ENCODE measurements around the gene RASGRF1.

Gene RASGRF1

DNA sequence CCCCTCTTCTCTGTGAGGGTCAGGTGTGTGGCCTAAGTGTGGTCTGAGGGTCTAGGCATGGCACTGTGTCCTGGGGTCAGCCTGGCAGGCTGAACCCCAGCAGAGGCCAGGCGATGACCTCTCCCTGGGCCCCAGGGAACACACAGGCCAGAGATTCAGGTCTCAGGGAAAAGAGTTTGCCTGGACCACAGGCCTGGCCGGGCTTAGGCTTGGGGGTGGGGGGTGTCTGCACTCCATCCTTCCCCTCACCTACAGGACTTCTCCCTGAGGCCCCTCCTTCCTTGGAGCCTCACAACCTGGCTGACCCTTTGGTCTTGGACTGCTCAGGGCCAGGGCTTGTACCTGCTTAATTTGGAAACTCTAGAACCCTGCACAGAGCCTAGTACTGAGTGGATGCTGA, 21.8 kb downstream of the RASGRF1 start:
- DNase-seq (ENCODE audit: low read depth in 2 of 2, low spot score in 1 of 2) = no peak

- DNase-seq (ENCODE audit: low read depth in 2 of 2, low spot score in 1 of 2) = no peak
Measured at GRCh38 chr15:79067969-79068368, 22.6 kb downstream of the RASGRF1 start.

GRCh38 chr15:79067072-79067833, 23.3 kb downstream of the RASGRF1 start:
- DNase-seq (ENCODE audit: low read depth in 2 of 2, low spot score in 1 of 2) = no peak

DNA sequence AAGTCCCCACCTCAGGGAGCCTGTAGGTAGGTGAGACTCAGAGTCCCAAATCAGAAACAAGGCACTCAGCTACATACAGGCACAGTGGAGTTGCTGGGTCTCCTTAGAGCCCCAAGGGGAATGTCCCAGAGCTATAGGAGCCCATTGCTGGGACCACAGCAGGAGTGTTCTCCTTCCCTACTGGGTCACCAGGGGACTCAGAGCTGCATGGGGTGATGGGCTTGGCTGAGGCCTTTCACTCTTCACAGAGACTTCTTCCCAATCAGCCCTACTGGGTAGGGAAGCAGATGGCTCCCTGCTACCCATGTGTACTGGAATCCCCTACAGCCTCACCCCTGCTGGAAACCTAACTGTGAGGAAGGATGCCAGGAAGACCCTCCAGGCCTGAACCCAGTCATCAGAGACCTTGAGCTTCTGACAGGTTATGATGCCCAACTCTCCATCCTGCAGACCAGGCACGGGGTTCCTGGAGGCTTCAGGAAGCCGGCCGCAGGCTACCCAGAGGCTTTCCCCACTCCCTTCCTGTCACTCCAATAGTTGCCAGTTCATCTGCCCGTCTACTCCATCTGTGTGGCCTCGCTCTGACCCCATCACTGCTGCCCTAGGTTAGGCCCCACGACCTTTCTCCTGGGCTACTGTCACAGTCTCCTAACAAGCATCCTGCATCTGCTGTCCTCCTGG, 24.0 kb downstream of the RASGRF1 start:
- no peak for DNase-seq (ENCODE audit: low read depth in 2 of 2, low spot score in 1 of 2)

DNA sequence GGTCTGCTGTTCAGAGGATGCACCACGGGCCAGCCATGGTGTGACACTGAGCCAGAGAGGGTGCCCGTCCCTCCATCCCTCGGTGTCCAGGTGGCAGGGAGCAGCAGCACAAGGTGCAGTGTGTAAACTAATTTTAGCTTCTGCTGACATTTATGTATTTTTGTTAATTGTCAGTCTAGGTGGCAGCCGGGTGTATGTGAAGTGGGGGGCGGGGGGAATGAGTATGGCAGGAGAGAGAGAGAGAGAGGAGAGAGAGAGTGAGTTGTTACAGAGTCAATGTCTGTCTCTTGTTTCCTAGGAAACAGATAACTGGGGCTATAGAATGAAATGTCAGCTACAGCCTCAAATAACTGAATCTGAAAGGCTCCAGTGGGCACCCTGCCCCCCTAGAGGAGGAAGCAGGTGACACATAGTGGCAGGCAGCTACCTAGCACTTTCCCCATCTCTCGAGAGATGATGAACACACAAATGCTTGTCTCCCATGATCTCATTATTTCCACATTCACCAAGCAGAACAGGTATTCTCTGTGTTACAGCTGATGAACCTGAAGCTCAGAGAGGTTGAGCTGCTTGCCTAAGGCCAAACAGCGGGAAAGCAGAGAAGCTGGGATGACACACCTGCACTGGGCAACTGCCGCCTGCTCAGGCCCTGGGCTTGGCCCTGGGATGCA, 24.7 kb downstream of the RASGRF1 start:
- no peak for DNase-seq (ENCODE audit: low read depth in 2 of 2, low spot score in 1 of 2)

- no peak for DNase-seq (ENCODE audit: low read depth in 2 of 2, low spot score in 1 of 2)
Measured at GRCh38 chr15:79065361-79065705, 25.2 kb downstream of the RASGRF1 start.

DNA sequence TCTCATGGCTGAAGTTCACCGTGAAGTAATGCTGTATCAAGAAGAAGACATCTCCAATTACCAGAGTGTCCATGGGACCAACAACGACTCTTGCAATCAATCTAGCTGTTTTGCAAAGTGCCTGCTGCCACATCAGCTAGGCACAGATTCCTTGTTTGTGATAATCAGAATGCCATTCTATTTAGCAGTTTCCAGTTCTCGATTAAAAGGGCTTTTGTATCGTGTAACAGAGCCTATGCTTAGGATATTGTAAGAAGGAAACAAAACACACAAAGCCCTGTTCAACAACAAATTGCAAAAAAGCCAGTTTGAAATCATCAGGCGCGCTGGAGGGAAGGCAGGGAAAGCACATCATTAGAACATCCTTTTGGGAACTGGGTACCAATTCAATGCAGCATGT, 26.1 kb downstream of the RASGRF1 start:
- DNase-seq (ENCODE audit: low read depth in 2 of 2, low spot score in 1 of 2) = no peak

DNA sequence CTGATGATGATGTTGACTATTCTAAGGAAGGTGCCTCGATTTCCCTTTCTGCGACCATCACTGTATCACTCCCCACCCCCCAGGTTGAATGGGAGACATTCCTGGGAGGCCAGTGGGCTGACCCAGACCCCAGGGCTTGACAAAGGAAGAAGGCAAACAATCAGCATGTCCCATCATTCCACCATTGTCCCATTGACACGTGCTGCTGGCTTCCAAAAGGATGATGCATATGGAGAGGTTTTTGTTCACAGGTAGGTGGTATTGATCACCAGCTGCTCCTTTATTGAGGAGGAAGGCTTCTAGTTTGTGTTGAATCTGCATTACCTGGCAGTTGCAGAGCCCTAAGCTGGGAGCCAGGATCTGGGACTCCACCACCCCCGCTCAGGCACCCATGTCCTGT, 30.4 kb downstream of the RASGRF1 start:
- no peak for DNase-seq (ENCODE audit: low read depth in 2 of 2, low spot score in 1 of 2)

DNA sequence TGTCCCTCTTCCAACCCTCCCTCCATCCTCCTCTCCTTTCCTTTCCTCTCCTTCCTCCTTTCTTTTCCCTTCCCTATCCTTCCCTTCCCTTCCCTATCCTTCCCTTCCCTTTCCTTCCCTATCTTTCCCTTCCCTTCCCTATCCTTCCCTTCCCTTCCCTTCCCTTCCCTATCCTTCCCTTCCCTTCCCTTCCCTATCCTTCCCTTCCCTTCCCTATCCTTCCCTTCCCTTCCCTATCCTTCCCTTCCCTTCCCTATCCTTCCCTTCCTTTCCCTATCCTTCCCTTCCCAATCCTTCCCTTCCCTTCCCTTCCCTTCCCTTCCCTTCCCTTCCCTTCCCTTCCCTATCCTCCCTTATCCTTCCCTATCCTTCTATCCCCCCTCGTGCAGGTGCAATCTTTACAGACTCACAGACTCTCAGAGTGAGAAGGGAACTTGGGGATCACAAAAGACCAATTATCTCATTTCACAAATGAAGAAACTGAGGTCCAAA, 31.5 kb downstream of the RASGRF1 start:
- DNase-seq (ENCODE audit: low read depth in 2 of 2, low spot score in 1 of 2) = no peak

DNA sequence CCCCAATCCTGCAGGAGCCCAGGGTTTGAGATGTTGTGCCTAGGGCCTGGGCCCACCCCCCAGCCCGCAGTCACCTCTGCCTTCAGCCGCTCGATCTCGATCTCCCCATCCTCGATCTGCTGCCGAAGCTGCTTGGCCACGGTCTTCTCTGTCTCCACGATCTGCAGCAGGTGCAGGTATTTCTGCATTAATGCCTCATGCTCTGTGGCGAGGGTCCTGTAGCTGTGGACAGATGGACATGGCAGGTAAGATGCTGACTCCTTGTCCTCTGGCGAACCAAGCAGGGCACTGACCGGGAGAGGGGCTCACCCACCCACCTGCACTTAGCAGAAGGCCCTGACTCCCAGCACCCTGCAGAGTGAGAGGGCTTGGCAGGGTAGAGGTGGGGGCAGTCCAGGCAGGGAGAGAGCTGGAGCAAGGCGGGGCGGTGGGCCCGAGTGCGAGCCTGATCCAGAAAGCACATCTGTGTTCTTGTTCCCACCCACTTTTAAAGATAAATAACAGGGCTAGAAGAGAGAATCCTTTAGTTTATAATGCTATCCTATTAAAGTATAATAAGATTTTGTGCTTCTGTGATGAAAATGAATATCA, 32.2 kb downstream of the RASGRF1 start:
- no peak for DNase-seq (ENCODE audit: low read depth in 2 of 2, low spot score in 1 of 2)

- DNase-seq (ENCODE audit: low read depth in 2 of 2, low spot score in 1 of 2) = no peak
Measured at GRCh38 chr15:79057050-79057449, 33.5 kb downstream of the RASGRF1 start.

- no peak for DNase-seq (ENCODE audit: low read depth in 2 of 2, low spot score in 1 of 2)
Measured at GRCh38 chr15:79054350-79054749, 36.2 kb downstream of the RASGRF1 start.

GRCh38 chr15:79053894-79054293, 36.7 kb downstream of the RASGRF1 start:
- DNase-seq (ENCODE audit: low read depth in 2 of 2, low spot score in 1 of 2) = no peak

GRCh38 chr15:79051941-79052731, 38.4 kb downstream of the RASGRF1 start:
- no peak for DNase-seq (ENCODE audit: low read depth in 2 of 2, low spot score in 1 of 2)

GRCh38 chr15:79051029-79051428, 39.6 kb downstream of the RASGRF1 start:
- DNase-seq (ENCODE audit: low read depth in 2 of 2, low spot score in 1 of 2) = no peak

- no peak for DNase-seq (ENCODE audit: low read depth in 2 of 2, low spot score in 1 of 2)
Measured at GRCh38 chr15:79050341-79050740, 40.2 kb downstream of the RASGRF1 start.

GRCh38 chr15:79049416-79049815, 41.2 kb downstream of the RASGRF1 start:
- DNase-seq (ENCODE audit: low read depth in 2 of 2, low spot score in 1 of 2) = no peak

DNA sequence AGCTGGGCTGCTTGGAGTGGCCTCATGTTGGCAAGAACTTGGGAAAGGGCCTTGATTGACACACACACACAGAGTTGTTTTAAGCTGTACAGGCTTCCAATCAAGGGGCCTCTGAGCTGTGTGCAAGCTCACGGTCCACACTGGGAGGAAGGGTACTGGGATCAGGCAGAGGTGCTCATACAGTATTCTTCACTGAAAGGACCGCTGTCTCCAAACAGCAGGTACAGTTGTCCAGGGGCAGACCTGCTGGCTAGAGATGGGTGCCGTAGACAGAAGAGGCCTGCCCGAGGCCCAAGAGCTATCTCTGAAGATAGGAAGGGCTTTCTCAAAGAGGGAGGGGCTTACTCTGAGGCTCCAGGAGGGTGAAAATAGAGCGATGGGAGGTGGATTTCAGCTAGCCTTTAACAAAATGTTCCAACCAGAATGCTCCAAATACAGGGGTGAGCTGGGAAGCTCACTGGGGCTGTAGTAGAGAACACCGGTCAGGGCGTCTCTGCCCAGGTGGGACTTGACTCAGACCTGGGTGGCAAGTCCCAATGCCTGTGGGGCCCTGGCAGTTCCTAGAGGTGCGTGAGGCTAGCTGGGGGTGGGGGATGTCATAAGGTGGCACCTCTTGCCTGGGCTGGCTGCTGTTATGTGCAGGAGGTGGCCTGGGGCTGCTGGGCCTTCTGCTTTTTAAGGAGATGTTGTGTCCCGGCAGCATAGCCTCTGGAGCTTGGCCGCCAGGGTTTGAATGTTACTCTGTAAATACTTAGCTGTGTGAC, 42.7 kb downstream of the RASGRF1 start:
- DNase-seq (ENCODE audit: low read depth in 2 of 2, low spot score in 1 of 2) = no peak

DNA sequence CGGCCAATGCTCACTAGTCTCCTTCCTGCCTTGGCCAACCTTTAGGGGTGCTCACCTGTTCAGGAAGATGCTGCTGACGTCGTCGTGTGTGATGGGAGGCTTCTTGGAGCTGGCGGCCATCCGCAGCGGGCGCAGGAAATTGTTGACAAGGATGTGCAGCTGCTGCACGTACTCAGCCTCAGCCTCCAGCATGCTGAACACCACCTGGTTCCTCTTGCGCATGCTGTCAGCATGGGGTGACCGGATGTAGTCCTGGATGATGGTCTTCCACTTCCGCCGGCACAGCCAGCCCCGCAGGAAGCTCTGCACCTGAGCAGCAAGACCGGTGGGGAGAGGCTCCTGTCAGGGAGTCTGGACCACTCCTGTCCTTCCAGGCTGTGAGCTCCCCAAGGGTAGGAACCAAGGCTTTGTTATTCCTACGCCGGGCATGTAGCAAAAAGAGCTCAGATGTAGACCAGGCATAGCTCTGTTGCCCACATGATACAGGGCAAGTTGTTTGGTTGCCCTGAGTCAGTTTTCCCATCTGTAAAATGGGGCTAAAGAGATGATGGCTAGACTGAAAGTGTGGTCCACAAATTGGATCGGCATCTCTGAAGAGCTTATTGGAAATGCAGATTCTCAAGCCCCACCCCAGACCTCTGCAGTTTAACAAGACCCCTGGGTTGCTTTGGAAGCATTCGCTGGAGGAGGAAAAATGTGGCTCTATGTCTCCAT, 43.7 kb downstream of the RASGRF1 start:
- DNase-seq (ENCODE audit: low read depth in 2 of 2, low spot score in 1 of 2) = no peak

- no peak for DNase-seq (ENCODE audit: low read depth in 2 of 2, low spot score in 1 of 2)
Measured at GRCh38 chr15:79045041-79045440, 45.5 kb downstream of the RASGRF1 start.

Measured in stimulated activated CD8-positive, alpha-beta memory T cell treated with anti-CD3 and anti-CD28 coated beads, Interleukin-4, amount 100 ng/mL, for 1 hour (primary cell).